Coronary artery (tissue), 2 donors: Measurements from ENCODE around the gene IKBKE.
A peak's percentile ranks its signal among the peaks of the same experiment; 100 is the strongest.

Source experiments
- DNase-seq: peaks from one replicate; pipeline ENCODE4 v3.0.0-alpha.2; 2017; ENCODE audit warnings: low spot score
- H3K27ac ChIP-seq, 2 donors: fragments of 200-600 bp; sonication (generic); one replicate each; pipeline ENCODE4 v1.5.1; 2016 to 2019
- H3K4me3 ChIP-seq: fragments of 200-600 bp; sonication (generic); 2 replicates; pipeline ENCODE4 v1.5.1; 2016; ENCODE audit warnings: mild to moderate bottlenecking, moderate library complexity
- CTCF ChIP-seq: fragments of 200-600 bp; sonication (generic); IDR thresholded peaks from one replicate; pipeline ENCODE4 v1.5.1; 2019; ENCODE audit warnings: antibody characterized with exemption

The IKBKE gene

GRCh38 chr1:206466840-206467649 lies 3.2 kb upstream of the IKBKE start:
- Histone ChIP-seq H3K27ac (no peak overlapping the region), H3K4me3 (no peak overlapping the region)
- TF ChIP-seq CTCF = no peak
- no peak for DNase-seq

GRCh38 chr1:206467915-206468314 lies 2.4 kb upstream of the IKBKE start:
- H3K4me3 ChIP-seq = no peak overlapping the region
- TF ChIP-seq CTCF = no peak
- no peak overlapping the region for H3K27ac ChIP-seq
- no peak for DNase-seq

GRCh38 chr1:206468571-206468970 lies 1.7 kb upstream of the IKBKE start:
- no peak for DNase-seq
- TF ChIP-seq CTCF = no peak
- H3K27ac ChIP-seq = no peak overlapping the region
- no peak overlapping the region for H3K4me3 ChIP-seq

GRCh38 chr1:206469411-206469932 lies 804 bp upstream of the IKBKE start:
- Histone ChIP-seq H3K4me3 (peak overlapping the region; percentile 80), H3K27ac (no peak overlapping the region)
- no peak for DNase-seq
- no peak for TF ChIP-seq CTCF

GRCh38 chr1:206470692-206471414 lies 577 bp downstream of the IKBKE start:
- H3K4me3 ChIP-seq = peak overlapping the region; percentile 80
- peak overlapping the region; percentile 24 to 62 for H3K27ac ChIP-seq
- no peak for TF ChIP-seq CTCF
- DNase-seq = no peak

- Histone ChIP-seq H3K4me3 (peak overlapping the region; percentile 80), H3K27ac (peak overlapping the region in 1 of 2 donors; percentile 62)
These were observed 1.1 kb downstream of the IKBKE start for GRCh38 chr1:206471415-206471801.

More at GRCh38 chr1:206471415-206471801, 1.1 kb downstream of the IKBKE start:
- no peak for DNase-seq
- TF ChIP-seq CTCF = no peak
